DOHH2 (cell line): Measurements from ENCODE around the gene PANK2.

ENCODE experiments used
- EZH2phosphoT487 ChIP-seq: fragments of 200-600 bp; sonication (generic); IDR thresholded peaks from 2 replicates; pipeline ENCODE4 v1.6.1; 2017; ENCODE audit warnings: borderline replicate concordance, mild to moderate bottlenecking, antibody characterized with exemption, low read length, moderate library complexity, mixed read lengths
- TF ChIP-seq, protein P1 (sequence below): fragments of 200-600 bp; sonication (generic); IDR thresholded peaks from one replicate; pipeline ENCODE4 v1.5.1; 2014; ENCODE audit warnings: antibody characterized with exemption, mild to moderate bottlenecking, low read depth, low read length; ENCODE audit not compliant: poor library complexity, severe bottlenecking

DNA sequence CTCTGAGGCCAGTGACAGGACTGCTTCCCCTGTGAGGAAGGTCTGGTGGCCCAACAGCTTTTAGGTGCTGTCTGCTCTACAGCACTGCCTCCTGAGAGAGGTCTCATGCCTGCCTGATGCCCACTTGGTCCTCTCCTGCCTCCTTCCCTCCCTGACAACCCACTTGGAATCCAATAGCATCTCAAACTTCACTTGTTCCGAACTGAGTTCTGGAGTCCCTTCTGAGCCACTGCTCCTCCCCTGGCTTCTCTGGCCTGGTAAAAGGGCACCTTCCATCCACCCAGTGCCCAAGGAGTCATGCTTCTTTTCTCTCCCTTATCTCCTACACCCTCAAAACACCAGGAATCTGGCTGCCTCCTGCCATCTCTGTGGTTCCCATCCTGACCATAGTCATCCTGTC lies 40.6 kb upstream of the PANK2 start:
- TF ChIP-seq, protein P1, sequence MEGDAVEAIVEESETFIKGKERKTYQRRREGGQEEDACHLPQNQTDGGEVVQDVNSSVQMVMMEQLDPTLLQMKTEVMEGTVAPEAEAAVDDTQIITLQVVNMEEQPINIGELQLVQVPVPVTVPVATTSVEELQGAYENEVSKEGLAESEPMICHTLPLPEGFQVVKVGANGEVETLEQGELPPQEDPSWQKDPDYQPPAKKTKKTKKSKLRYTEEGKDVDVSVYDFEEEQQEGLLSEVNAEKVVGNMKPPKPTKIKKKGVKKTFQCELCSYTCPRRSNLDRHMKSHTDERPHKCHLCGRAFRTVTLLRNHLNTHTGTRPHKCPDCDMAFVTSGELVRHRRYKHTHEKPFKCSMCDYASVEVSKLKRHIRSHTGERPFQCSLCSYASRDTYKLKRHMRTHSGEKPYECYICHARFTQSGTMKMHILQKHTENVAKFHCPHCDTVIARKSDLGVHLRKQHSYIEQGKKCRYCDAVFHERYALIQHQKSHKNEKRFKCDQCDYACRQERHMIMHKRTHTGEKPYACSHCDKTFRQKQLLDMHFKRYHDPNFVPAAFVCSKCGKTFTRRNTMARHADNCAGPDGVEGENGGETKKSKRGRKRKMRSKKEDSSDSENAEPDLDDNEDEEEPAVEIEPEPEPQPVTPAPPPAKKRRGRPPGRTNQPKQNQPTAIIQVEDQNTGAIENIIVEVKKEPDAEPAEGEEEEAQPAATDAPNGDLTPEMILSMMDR: no peak
- TF ChIP-seq EZH2phosphoT487: no peak
